ENCODE results near the gene DPP6. TPM values are rescaled to one million over a fixed set of nuclear protein-coding genes. Genes with fewer than 3 reads are reported as not detected.

The DPP6 gene
- polyA plus RNA-seq, 1 donor (not counting 4 experiments of a cell fraction or from before 2014, with no cell fraction given), result not detected

GRCh38 chr7:154505362-154505761, 453.2 kb downstream of the DPP6 start:
- Histone ChIP-seq H3K9ac (ENCODE audit: control insufficient read depth, extremely low read depth, insufficient read depth, low read length) (no peak overlapping the region), H4K20me1 (ENCODE audit: control insufficient read depth, extremely low read depth, insufficient read depth, low read length) (no peaks in the 10 kb centered on the region), H3K4me2 (ENCODE audit: control insufficient read depth, extremely low read depth, insufficient read depth, low read depth, low read length) (no peak overlapping the region), H3K27ac (ENCODE audit: control insufficient read depth, insufficient read depth, low read length) (no peak overlapping the region), H3K79me2 (ENCODE audit: control insufficient read depth, insufficient read depth, low read length) (no peaks in the 10 kb centered on the region), H3K27me3 (ENCODE audit: control insufficient read depth, extremely low read depth, insufficient read depth, low read length) (no peaks in the 10 kb centered on the region), H3K9me3 (ENCODE audit: control insufficient read depth, low read depth, low read length) (no peaks in the 10 kb centered on the region), H2AFZ (ENCODE audit: control insufficient read depth, low read length) (no peak overlapping the region), H3K9me1 (ENCODE audit: control insufficient read depth, extremely low read depth, insufficient read depth, low read length) (no peaks in the 10 kb centered on the region), H3K36me3 (ENCODE audit: control insufficient read depth in 2 of 2, extremely low read depth in 1 of 2, insufficient read depth in 2 of 2, low read length in 2 of 2) (no peaks in the 10 kb centered on the region), H3K4me1 (ENCODE audit: control insufficient read depth, extremely low read depth, insufficient read depth, low read length) (no peaks in the 10 kb centered on the region), H3K4me3 (ENCODE audit: control insufficient read depth in 2 of 3, extremely low read depth in 1 of 3, insufficient read depth in 2 of 3, low read depth in 1 of 3, low read length in 3 of 3) (no peak overlapping the region)
- TF ChIP-seq CTCF (optimal IDR thresholded peaks at IDR 0.05 in 1 of 3, IDR thresholded peaks at IDR 0.05 in 1 of 3, conservative IDR thresholded peaks at IDR 0.05 in 1 of 3; ENCODE audit: extremely low read depth in 1 of 3, insufficient read depth in 2 of 3, low read length in 3 of 3) (no peak), EZH2 (IDR thresholded peaks at IDR 0.05; ENCODE audit: low read length) (no peak)
- dilution Hi-C loops (cut with MboI; ENCODE audit: extremely low pct_ligation_motif_present, low sequenced_read_pairs), result no loop called here
- FAIRE-seq (no peak), DNase-seq (ENCODE audit: low read depth, low spot score) (no peak)

GRCh38 chr7:154509192-154509591, 457.0 kb downstream of the DPP6 start:
- Histone ChIP-seq H3K79me2 (ENCODE audit: control insufficient read depth, insufficient read depth, low read length) (no peaks in the 10 kb centered on the region), H3K9me1 (ENCODE audit: control insufficient read depth, extremely low read depth, insufficient read depth, low read length) (no peaks in the 10 kb centered on the region), H3K27me3 (ENCODE audit: control insufficient read depth, extremely low read depth, insufficient read depth, low read length) (no peaks in the 10 kb centered on the region), H3K9ac (ENCODE audit: control insufficient read depth, extremely low read depth, insufficient read depth, low read length) (no peak overlapping the region), H3K9me3 (ENCODE audit: control insufficient read depth, low read depth, low read length) (no peaks in the 10 kb centered on the region), H3K36me3 (ENCODE audit: control insufficient read depth in 2 of 2, extremely low read depth in 1 of 2, insufficient read depth in 2 of 2, low read length in 2 of 2) (no peaks in the 10 kb centered on the region), H3K4me2 (ENCODE audit: control insufficient read depth, extremely low read depth, insufficient read depth, low read depth, low read length) (no peak overlapping the region), H2AFZ (ENCODE audit: control insufficient read depth, low read length) (no peak overlapping the region), H3K4me3 (ENCODE audit: control insufficient read depth in 2 of 3, extremely low read depth in 1 of 3, insufficient read depth in 2 of 3, low read depth in 1 of 3, low read length in 3 of 3) (no peak overlapping the region), H3K27ac (ENCODE audit: control insufficient read depth, insufficient read depth, low read length) (no peak overlapping the region), H3K4me1 (ENCODE audit: control insufficient read depth, extremely low read depth, insufficient read depth, low read length) (no peaks in the 10 kb centered on the region), H4K20me1 (ENCODE audit: control insufficient read depth, extremely low read depth, insufficient read depth, low read length) (no peaks in the 10 kb centered on the region)
- TF ChIP-seq CTCF (optimal IDR thresholded peaks at IDR 0.05 in 1 of 3, IDR thresholded peaks at IDR 0.05 in 1 of 3, conservative IDR thresholded peaks at IDR 0.05 in 1 of 3; ENCODE audit: extremely low read depth in 1 of 3, insufficient read depth in 2 of 3, low read length in 3 of 3) (no peak), EZH2 (IDR thresholded peaks at IDR 0.05; ENCODE audit: low read length) (no peak)
- DNase-seq (ENCODE audit: low read depth, low spot score), result no peak
- dilution Hi-C loops (cut with MboI; ENCODE audit: extremely low pct_ligation_motif_present, low sequenced_read_pairs), result no loop called here
- FAIRE-seq, result no peak

Data from keratinocyte (primary cell).